HAP-1 (cell line): Measurements from ENCODE around the gene CLPSL1.

Experiments
- DNase-seq, 2 experiments: peaks; one replicate each; pipeline ENCODE4 v3.0.0-alpha.2; 2016 to 2020; ENCODE audit warnings: low spot score in 2 of 2
- H3K27me3 ChIP-seq: fragments of 250-450 bp; sonication (Bioruptor Pico); 2 replicates; pipeline ENCODE4 v1.5.1; 2020; ENCODE audit warnings: low read depth, mild to moderate bottlenecking, moderate library complexity
- H3K36me3 ChIP-seq: fragments of 250-450 bp; sonication (Bioruptor Pico); replicated peaks from 2 replicates; pipeline ENCODE4 v1.5.1; 2020; ENCODE audit warnings: mild to moderate bottlenecking
- H3K4me1 ChIP-seq: fragments of 250-450 bp; sonication (Bioruptor Pico); 2 replicates; pipeline ENCODE4 v1.5.1; 2020; ENCODE audit warnings: mild to moderate bottlenecking
- H3K4me3 ChIP-seq: fragments of 250-450 bp; sonication (Bioruptor Pico); 2 replicates; pipeline ENCODE4 v1.5.1; 2020; ENCODE audit warnings: mild to moderate bottlenecking, moderate library complexity
- H3K9me3 ChIP-seq: fragments of 250-450 bp; sonication (Bioruptor Pico); 2 replicates; pipeline ENCODE4 v1.5.1; 2020; ENCODE audit warnings: mild to moderate bottlenecking, moderate library complexity
- in situ Hi-C: fragments of 300-500 bp; cut with MboI; formaldehyde crosslinking; loops from 3 replicates; pipeline ENCODE4 v1.14.3; 2020; ENCODE audit warnings: low sequenced_read_pairs, inconsistent platforms, mixed read lengths

CLPSL1 gene

GRCh38 chr6:35746516-35746915 lies 34.3 kb upstream of the CLPSL1 start:
- Histone ChIP-seq H3K27me3 (no peaks in the 10 kb centered on the region), H3K4me3 (no peak overlapping the region), H3K4me1 (no peaks in the 10 kb centered on the region), H3K36me3 (no peaks in the 10 kb centered on the region), H3K9me3 (peaks cover 2% of the 10 kb centered on the region; the same call in 1 of the 2 replicates)
- DNase-seq = no peak
- in situ Hi-C loops = no loop called here

GRCh38 chr6:35747877-35748276 lies 32.9 kb upstream of the CLPSL1 start:
- Histone ChIP-seq H3K9me3 (peaks cover 2% of the 10 kb centered on the region; the same call in 1 of the 2 replicates), H3K4me1 (no peaks in the 10 kb centered on the region), H3K36me3 (no peaks in the 10 kb centered on the region), H3K4me3 (no peak overlapping the region), H3K27me3 (no peaks in the 10 kb centered on the region)
- in situ Hi-C loops = no loop called here
- no peak for DNase-seq

GRCh38 chr6:35750557-35750956 lies 30.3 kb upstream of the CLPSL1 start:
- Histone ChIP-seq H3K27me3 (no peaks in the 10 kb centered on the region), H3K4me1 (no peaks in the 10 kb centered on the region), H3K36me3 (no peaks in the 10 kb centered on the region), H3K4me3 (no peak overlapping the region), H3K9me3 (peaks cover 2% of the 10 kb centered on the region; the same call in 1 of the 2 replicates)
- DNase-seq = no peak
- in situ Hi-C loops = no loop called here

GRCh38 chr6:35751594-35751993 lies 29.2 kb upstream of the CLPSL1 start:
- Histone ChIP-seq H3K36me3 (no peaks in the 10 kb centered on the region), H3K9me3 (peaks cover 2% of the 10 kb centered on the region; the same call in 1 of the 2 replicates), H3K4me3 (no peak overlapping the region), H3K4me1 (no peaks in the 10 kb centered on the region), H3K27me3 (no peaks in the 10 kb centered on the region)
- no peak for DNase-seq
- in situ Hi-C loops = no loop called here

GRCh38 chr6:35752330-35752729 lies 28.5 kb upstream of the CLPSL1 start:
- no peaks in the 10 kb centered on the region for H3K36me3 ChIP-seq
- no peaks in the 10 kb centered on the region for H3K27me3 ChIP-seq
- DNase-seq = no peak
- H3K9me3 ChIP-seq = peaks cover 2% of the 10 kb centered on the region; the same call in 1 of the 2 replicates
- no peaks in the 10 kb centered on the region for H3K4me1 ChIP-seq
- H3K4me3 ChIP-seq = no peak overlapping the region
- in situ Hi-C loops = no loop called here

- Histone ChIP-seq H3K9me3 (no peaks in the 10 kb centered on the region; the same call in 1 of the 2 replicates), H3K4me3 (no peak overlapping the region), H3K36me3 (no peaks in the 10 kb centered on the region), H3K4me1 (no peaks in the 10 kb centered on the region), H3K27me3 (no peaks in the 10 kb centered on the region)
- in situ Hi-C loops = no loop called here
- DNase-seq = no peak
These were observed 26.2 kb upstream of the CLPSL1 start for GRCh38 chr6:35754452-35755277.

- H3K27me3 ChIP-seq = no peaks in the 10 kb centered on the region
- no peak overlapping the region for H3K4me3 ChIP-seq
- H3K9me3 ChIP-seq = no peaks in the 10 kb centered on the region
- DNase-seq = no peak
- in situ Hi-C loops = no loop called here
- H3K36me3 ChIP-seq = no peaks in the 10 kb centered on the region
- H3K4me1 ChIP-seq = no peaks in the 10 kb centered on the region
These were observed 25.4 kb upstream of the CLPSL1 start for GRCh38 chr6:35755278-35755924.

- H3K27me3 ChIP-seq = no peaks in the 10 kb centered on the region
- DNase-seq = peak; percentile 38 to 57
These were observed 23.2 kb upstream of the CLPSL1 start for GRCh38 chr6:35757456-35758123.

GRCh38 chr6:35759426-35759825 lies 21.4 kb upstream of the CLPSL1 start:
- Histone ChIP-seq H3K4me1 (peaks cover 3% of the 10 kb centered on the region; the same call in 1 of the 2 replicates), H3K27me3 (peaks cover 12% of the 10 kb centered on the region; the same call in 1 of the 2 replicates), H3K4me3 (no peak overlapping the region), H3K9me3 (no peaks in the 10 kb centered on the region), H3K36me3 (no peaks in the 10 kb centered on the region)
- no peak for DNase-seq
- in situ Hi-C loops = no loop called here

More at GRCh38 chr6:35757456-35758123, 23.2 kb upstream of the CLPSL1 start:
- no peaks in the 10 kb centered on the region for H3K9me3 ChIP-seq
- no peaks in the 10 kb centered on the region for H3K36me3 ChIP-seq
- H3K4me3 ChIP-seq = no peak overlapping the region
- H3K4me1 ChIP-seq = no peaks in the 10 kb centered on the region
- in situ Hi-C loops = no loop called here

GRCh38 chr6:35765739-35766138 lies 15.1 kb upstream of the CLPSL1 start:
- no peak overlapping the region for H3K4me3 ChIP-seq
- H3K4me1 ChIP-seq = peaks cover 8% of the 10 kb centered on the region
- no peaks in the 10 kb centered on the region; the same call in 1 of the 2 replicates for H3K9me3 ChIP-seq
- H3K36me3 ChIP-seq = no peaks in the 10 kb centered on the region
- H3K27me3 ChIP-seq = peaks cover 17% of the 10 kb centered on the region
- in situ Hi-C loops = no loop called here
- DNase-seq = no peak

GRCh38 chr6:35769211-35769610 lies 11.6 kb upstream of the CLPSL1 start:
- H3K4me1 ChIP-seq = peaks cover 5% of the 10 kb centered on the region
- no peak overlapping the region for H3K4me3 ChIP-seq
- H3K36me3 ChIP-seq = no peaks in the 10 kb centered on the region
- DNase-seq = no peak
- H3K27me3 ChIP-seq = peaks cover 7% of the 10 kb centered on the region
- in situ Hi-C loops = no loop called here
- no peaks in the 10 kb centered on the region; the same call in 1 of the 2 replicates for H3K9me3 ChIP-seq

GRCh38 chr6:35771343-35771627 lies 9.5 kb upstream of the CLPSL1 start:
- H3K27me3 ChIP-seq = peaks cover 5% of the 10 kb centered on the region; the same call in 1 of the 2 replicates
- H3K4me3 ChIP-seq = no peak overlapping the region
- DNase-seq = no peak
- H3K4me1 ChIP-seq = peaks cover 3% of the 10 kb centered on the region
- H3K36me3 ChIP-seq = no peaks in the 10 kb centered on the region
- H3K9me3 ChIP-seq = no peaks in the 10 kb centered on the region; the same call in 1 of the 2 replicates
- in situ Hi-C loops = no loop called here

GRCh38 chr6:35774116-35774794 lies 6.6 kb upstream of the CLPSL1 start:
- H3K36me3 ChIP-seq = no peaks in the 10 kb centered on the region
- no peaks in the 10 kb centered on the region for H3K9me3 ChIP-seq
- peaks cover 7% of the 10 kb centered on the region for H3K4me1 ChIP-seq
- in situ Hi-C loops = no loop called here
- no peak for DNase-seq
- no peak overlapping the region for H3K4me3 ChIP-seq
- H3K27me3 ChIP-seq = no peaks in the 10 kb centered on the region
